Ascending aorta (tissue), 2 donors: ENCODE measurements around the gene TMEM131L. TPM values are rescaled to one million over a fixed set of nuclear protein-coding genes. Genes with fewer than 3 reads are reported as not detected.

Experiments used
- DNase-seq, 2 donors: peaks; one replicate each; pipeline ENCODE4 v3.0.0-alpha.2; 2019; ENCODE audit warnings: low spot score in 2 of 2
- H3K27ac ChIP-seq, 2 donors: fragments of 200-600 bp; sonication (generic); one replicate each; pipeline ENCODE4 v1.5.1; 2016 to 2017; ENCODE audit warnings: mild to moderate bottlenecking in 1 of 2
- H3K27me3 ChIP-seq: fragments of 200-600 bp; sonication (generic); one replicate; pipeline ENCODE4 v1.5.1; 2017
- H3K36me3 ChIP-seq, 2 donors: fragments of 200-600 bp; sonication (generic); one replicate each; pipeline ENCODE4 v1.5.1; 2016
- H3K4me1 ChIP-seq, 2 donors: fragments of 200-600 bp; sonication (generic); one replicate each; pipeline ENCODE4 v1.5.1; 2016 to 2017; ENCODE audit warnings: mild to moderate bottlenecking in 1 of 2
- H3K4me3 ChIP-seq, 2 donors: fragments of 200-600 bp; sonication (generic); one replicate each; pipeline ENCODE4 v1.5.1; 2016 to 2017; ENCODE audit warnings: mild to moderate bottlenecking in 1 of 2
- H3K9me3 ChIP-seq, 2 donors: fragments of 200-600 bp; sonication (generic); one replicate each; pipeline ENCODE4 v1.5.1; 2016
- intact Hi-C: fragments of 100-400 bp; cut with DNase I; formaldehyde crosslinking; loops from one replicate; pipeline ENCODE4 v1.15.1; 2023
- total RNA-seq: library from RNA; depleted of rRNA; stranded (reverse); fragments of >200 nt; gene quantifications from one replicate; pipeline ENCODE4 v1.1.0, GENCODE V29; 2016
- TF ChIP-seq, protein P1 (sequence below), 3 experiments: fragments of 200-600 bp in 2 of 3; fragments of 450-650 bp in 1 of 3; sonication (generic) in 2 of 3; IDR thresholded peaks; one replicate each; pipeline ENCODE4 v1.5.1; 2016 to 2019; ENCODE audit warnings: antibody characterized with exemption in 3 of 3, mild to moderate bottlenecking in 1 of 3, moderate library complexity in 1 of 3

Gene TMEM131L
- total RNA-seq, 1 donor from 2014 or later: 6.9 TPM

DNA sequence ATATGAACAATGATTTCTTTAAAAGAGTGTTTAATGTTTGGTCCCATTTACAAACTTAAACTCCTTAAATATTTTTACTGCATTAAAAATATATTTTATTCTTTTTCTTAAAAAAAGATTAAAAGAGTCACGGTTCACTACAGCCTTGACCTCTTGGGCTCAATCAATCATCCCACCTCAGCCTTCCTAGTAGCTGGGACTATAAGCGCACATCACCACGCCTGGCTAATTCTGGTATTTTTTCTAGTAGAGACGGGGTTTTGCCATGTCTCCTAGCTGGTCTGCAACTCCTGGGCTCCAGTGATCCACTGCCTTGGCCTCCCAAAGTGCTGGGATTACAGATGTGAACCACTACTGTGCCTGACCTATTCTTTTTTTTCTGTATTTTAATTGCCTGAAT lies 113.2 kb downstream of the TMEM131L start:
- DNase-seq: no peak
- intact Hi-C loops: no loop called here
- no peak overlapping the region for H3K27ac ChIP-seq
- TF ChIP-seq, protein P1, sequence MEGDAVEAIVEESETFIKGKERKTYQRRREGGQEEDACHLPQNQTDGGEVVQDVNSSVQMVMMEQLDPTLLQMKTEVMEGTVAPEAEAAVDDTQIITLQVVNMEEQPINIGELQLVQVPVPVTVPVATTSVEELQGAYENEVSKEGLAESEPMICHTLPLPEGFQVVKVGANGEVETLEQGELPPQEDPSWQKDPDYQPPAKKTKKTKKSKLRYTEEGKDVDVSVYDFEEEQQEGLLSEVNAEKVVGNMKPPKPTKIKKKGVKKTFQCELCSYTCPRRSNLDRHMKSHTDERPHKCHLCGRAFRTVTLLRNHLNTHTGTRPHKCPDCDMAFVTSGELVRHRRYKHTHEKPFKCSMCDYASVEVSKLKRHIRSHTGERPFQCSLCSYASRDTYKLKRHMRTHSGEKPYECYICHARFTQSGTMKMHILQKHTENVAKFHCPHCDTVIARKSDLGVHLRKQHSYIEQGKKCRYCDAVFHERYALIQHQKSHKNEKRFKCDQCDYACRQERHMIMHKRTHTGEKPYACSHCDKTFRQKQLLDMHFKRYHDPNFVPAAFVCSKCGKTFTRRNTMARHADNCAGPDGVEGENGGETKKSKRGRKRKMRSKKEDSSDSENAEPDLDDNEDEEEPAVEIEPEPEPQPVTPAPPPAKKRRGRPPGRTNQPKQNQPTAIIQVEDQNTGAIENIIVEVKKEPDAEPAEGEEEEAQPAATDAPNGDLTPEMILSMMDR (IDR thresholded peaks at IDR 0.05): no peak
- H3K4me3 ChIP-seq: no peak overlapping the region
- H3K27me3 ChIP-seq: no peaks in the 10 kb centered on the region
- no peaks in the 10 kb centered on the region for H3K4me1 ChIP-seq
- H3K36me3 ChIP-seq: peaks cover 0 to 7% of the 10 kb centered on the region in 2 donors
- no peaks in the 10 kb centered on the region for H3K9me3 ChIP-seq

DNA sequence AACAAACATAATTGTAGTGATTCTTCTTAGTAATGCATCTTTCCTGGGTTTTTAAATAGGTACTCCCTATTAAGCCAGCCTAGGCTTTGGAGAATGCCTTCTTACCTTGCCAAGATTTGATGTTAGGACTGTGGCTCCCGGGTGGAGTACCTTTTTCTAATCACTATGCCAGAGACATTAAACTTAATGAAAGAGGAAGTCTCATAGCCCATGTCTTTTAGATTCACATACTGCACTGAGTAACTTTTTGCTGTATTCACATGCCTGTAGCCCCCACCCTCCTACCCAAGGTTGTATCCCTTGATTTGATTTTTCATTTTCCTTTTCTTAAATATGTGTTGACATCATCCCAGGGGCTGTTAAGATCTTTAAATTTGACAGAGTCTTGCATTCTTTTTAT lies 113.7 kb downstream of the TMEM131L start:
- TF ChIP-seq, protein P1 (IDR thresholded peaks at IDR 0.05): no peak
- Histone ChIP-seq H3K4me3 (no peak overlapping the region), H3K27me3 (no peaks in the 10 kb centered on the region), H3K9me3 (no peaks in the 10 kb centered on the region), H3K36me3 (peaks cover 0 to 8% of the 10 kb centered on the region in 2 donors), H3K27ac (no peak overlapping the region), H3K4me1 (no peaks in the 10 kb centered on the region)
- DNase-seq: no peak
- intact Hi-C loops: no loop called here

DNA sequence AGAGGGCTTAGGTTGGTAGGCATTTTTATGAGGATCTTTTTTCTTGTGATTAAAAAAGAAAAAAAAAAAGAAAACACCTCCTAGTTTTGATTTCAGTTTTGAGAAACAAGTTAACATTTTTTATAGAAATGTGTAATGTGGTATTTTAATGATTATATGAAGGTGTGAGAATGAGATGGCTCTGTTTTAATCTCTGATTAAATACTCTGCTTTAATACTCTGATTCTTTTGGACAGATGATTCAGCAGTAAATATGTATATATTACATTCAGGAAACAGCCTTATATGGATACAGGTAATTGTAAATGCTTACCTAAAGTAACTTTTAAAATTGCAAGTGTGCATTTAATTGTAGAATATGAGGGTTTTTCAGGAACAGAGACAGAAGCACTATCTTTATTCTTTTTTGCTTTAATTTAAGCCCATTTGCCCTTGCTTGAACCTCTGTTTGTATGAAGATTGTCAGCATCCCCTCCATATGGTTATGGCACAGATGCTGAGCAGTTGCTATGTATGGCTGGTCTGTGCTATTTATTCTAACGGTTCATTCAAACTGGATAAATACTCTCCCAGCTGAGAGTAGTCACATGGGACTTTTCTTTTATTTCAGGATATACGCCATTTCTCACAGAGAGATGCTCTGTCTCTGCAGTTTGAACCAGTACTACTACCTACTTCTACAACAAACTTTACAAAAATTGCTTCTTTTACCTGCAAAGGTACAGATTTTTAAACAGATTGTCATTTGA lies 117.0 kb downstream of the TMEM131L start:
- H3K36me3 ChIP-seq: peaks cover 0 to 17% of the 10 kb centered on the region in 2 donors
- no peak overlapping the region for H3K27ac ChIP-seq
- no peak for DNase-seq
- TF ChIP-seq, protein P1 (IDR thresholded peaks at IDR 0.05): no peak
- no peaks in the 10 kb centered on the region for H3K9me3 ChIP-seq
- no peak overlapping the region for H3K4me3 ChIP-seq
- no peaks in the 10 kb centered on the region for H3K27me3 ChIP-seq
- H3K4me1 ChIP-seq: no peaks in the 10 kb centered on the region
- intact Hi-C loops: no loop called here

GRCh38 chr4:153585026-153585425 lies 118.9 kb downstream of the TMEM131L start:
- intact Hi-C loops: no loop called here
- no peak for DNase-seq
- H3K27me3 ChIP-seq: no peaks in the 10 kb centered on the region
- H3K9me3 ChIP-seq: no peaks in the 10 kb centered on the region
- no peaks in the 10 kb centered on the region for H3K4me1 ChIP-seq
- H3K4me3 ChIP-seq: no peak overlapping the region
- no peak overlapping the region for H3K27ac ChIP-seq
- TF ChIP-seq, protein P1 (IDR thresholded peaks at IDR 0.05): no peak
- peaks cover 8 to 35% of the 10 kb centered on the region in 2 donors for H3K36me3 ChIP-seq

- intact Hi-C loops: no loop called here
- Histone ChIP-seq H3K4me3 (no peak overlapping the region), H3K4me1 (peaks cover 0 to 6% of the 10 kb centered on the region in 2 donors), H3K9me3 (no peaks in the 10 kb centered on the region), H3K27me3 (no peaks in the 10 kb centered on the region), H3K36me3 (peaks cover 15 to 33% of the 10 kb centered on the region in 2 donors), H3K27ac (no peak overlapping the region)
- DNase-seq: no peak
- TF ChIP-seq, protein P1 (IDR thresholded peaks at IDR 0.05): no peak
Observed at GRCh38 chr4:153589703-153590595, 123.8 kb downstream of the TMEM131L start.
